ENCODE results near the gene CHTOP. TPM values are rescaled to one million over a fixed set of nuclear protein-coding genes. Genes with fewer than 3 reads are reported as not detected.
"Not testable (repeated sequence)": the region's sequence is repeated elsewhere in the genome, so short reads cannot be mapped to it uniquely, and the experiment has no call there.

Gene CHTOP, protein sequence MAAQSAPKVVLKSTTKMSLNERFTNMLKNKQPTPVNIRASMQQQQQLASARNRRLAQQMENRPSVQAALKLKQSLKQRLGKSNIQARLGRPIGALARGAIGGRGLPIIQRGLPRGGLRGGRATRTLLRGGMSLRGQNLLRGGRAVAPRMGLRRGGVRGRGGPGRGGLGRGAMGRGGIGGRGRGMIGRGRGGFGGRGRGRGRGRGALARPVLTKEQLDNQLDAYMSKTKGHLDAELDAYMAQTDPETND
- 44.0 TPM for total RNA-seq

- peak; percentile 97 for ATAC-seq
Measured at GRCh38 chr1:153633754-153634665, at the start of gene CHTOP. CHTOP (plus strand) TSS chr1:153634066; CDS start chr1:153636589, 2,523 bp downstream.

- no peak for ATAC-seq
Measured at GRCh38 chr1:153585006-153585405, 48.9 kb upstream of the CHTOP start.

DNA sequence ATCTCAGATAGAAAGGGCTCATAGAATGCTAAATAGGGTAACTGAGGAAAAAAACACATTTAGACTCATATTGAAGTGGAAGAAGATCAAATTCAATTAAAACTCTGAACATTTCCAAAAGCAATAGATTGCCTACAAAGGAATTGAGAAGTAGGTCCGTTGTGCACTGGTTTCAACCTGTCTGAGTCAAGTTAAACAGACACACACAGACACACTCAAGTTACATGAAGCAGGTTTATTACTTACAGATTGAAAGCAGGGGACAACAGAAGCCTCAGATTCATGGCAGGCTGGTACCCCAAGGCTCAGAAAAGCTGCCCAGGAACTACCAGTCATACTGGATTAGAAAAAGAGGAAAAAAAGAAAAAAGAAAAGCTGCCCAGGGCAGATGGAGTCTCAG lies 47.5 kb upstream of the CHTOP start:
- ATAC-seq, result no peak

DNA sequence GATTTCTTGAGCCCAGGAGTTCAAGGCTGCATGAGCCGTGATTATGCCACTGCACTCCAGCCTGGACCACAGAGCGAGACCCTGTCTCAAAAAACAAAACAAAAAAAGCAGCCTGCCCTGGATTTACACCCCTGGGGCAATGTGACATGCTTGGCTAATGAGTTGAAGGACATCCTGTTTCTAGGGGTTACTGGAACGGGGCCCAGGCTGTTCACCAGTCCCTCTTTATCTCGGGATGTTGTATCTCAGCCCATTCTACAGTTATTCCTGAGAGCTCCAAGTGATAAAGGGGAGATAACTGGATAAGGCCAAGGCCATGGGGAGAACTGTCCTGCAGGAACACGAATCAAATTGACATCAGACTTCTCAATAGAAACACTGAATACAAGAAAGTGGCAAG lies 46.6 kb upstream of the CHTOP start:
- peak; percentile 20 for ATAC-seq

GRCh38 chr1:153588033-153588432 lies 45.8 kb upstream of the CHTOP start:
- not testable (repeated sequence) for ATAC-seq

GRCh38 chr1:153588482-153588881 lies 45.4 kb upstream of the CHTOP start:
- ATAC-seq, result no peak

DNA sequence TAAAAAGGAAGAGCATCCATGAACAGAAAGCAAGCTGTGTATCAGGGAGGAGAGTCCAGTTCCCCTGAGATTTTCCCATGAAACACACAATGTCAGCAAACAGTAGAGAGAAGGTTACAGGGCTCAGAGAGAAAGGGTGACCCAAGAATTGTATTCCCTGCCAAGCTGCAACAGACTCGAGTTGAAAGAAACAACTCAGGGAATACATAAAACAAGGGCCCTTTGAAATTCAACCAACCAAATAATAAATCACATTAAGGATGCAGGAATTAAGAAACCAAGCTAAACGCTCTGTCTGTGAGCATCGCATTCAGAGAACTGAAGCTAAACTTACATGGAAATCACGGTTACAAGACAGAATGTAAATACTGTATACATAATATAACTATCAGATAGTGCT lies 41.1 kb upstream of the CHTOP start:
- no peak for ATAC-seq

- peak; percentile 59 for ATAC-seq
Measured at GRCh38 chr1:153597206-153597605, 36.7 kb upstream of the CHTOP start.

DNA sequence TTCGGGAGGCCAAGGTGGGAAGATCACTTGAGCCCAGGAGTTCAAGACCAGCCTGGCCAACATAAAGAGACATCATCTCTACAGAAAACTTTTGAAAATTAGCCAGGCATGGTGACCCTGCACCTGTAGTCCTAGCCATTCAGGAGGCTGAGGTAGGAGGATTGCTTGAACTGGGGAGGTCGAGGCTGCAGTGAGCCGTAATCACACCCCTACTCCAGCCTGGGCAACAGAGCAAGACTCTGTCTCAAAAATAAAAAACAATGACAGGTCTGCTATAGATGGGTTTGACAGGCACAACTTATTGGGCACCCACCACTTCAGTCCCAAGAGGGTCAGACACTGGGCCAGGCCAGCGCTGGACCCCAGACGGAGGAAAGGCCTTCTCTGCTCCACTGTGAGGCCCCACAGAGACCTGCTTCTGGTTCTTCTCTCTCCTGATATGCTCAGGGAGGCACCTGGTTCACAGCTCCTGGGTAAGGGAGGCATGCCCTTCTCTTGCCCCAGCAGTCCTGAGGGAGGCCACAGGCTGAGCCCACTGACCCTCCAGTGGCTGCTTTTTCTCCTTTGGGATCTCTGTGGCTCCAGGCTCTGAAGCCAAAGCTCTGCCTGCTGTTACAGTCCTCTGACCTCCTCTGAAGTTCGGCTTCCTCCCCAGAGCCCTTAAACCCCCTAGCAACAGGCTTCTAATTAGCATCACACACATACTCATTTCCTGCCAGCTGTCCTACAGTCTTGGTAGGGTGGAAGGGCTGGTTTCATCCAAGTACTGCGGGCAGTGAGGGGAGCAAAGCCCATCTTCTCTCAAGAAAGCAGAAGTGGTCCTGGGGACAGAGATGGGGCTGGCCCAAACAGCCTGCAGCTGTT lies 35.3 kb upstream of the CHTOP start:
- peak; percentile 51 for ATAC-seq

DNA sequence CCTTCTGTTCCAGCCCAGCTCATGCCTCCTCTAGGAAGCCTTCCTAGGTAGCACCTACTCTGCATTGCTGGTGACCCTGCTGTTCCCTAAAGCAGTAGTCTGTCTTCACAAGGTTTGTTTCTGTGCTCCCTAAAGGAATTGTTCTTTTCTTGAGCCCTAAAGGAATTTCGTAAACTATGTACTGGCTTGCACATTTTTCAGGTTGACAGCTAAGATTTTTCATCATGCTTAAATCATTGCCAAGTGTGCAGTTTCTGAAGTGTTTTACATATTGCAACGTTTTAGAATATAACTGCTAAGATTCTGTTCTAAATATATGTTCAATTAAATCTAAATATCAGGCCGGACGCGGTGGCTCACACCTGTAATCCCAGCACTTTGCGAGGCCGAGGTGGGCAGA lies 34.0 kb upstream of the CHTOP start:
- no peak for ATAC-seq

- ATAC-seq, result no peak
Measured at GRCh38 chr1:153602749-153603148, 31.1 kb upstream of the CHTOP start.

DNA sequence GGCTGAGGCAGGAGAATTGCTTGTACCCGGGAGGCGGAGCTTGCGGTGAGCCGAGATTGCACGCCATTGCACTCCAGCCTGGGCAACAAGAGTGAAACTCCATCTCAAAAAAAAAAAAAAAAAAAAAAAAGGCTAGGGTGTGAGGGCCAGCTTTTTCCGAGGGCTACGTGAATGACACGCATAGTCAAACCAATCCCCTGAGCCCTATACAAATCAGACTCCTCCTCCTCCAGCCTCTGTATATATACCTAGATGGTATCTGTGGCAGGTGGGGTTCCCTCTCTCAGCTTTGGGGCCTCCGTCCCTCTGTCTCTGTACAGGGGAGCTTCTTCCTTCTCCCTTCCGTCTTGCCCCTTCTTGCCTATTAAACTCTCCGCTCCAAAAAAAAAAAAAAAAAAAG lies 27.7 kb upstream of the CHTOP start:
- no peak for ATAC-seq

GRCh38 chr1:153607381-153607780 lies 26.5 kb upstream of the CHTOP start:
- no peak for ATAC-seq

GRCh38 chr1:153608089-153608682 lies 25.7 kb upstream of the CHTOP start:
- peak; percentile 51 for ATAC-seq

DNA sequence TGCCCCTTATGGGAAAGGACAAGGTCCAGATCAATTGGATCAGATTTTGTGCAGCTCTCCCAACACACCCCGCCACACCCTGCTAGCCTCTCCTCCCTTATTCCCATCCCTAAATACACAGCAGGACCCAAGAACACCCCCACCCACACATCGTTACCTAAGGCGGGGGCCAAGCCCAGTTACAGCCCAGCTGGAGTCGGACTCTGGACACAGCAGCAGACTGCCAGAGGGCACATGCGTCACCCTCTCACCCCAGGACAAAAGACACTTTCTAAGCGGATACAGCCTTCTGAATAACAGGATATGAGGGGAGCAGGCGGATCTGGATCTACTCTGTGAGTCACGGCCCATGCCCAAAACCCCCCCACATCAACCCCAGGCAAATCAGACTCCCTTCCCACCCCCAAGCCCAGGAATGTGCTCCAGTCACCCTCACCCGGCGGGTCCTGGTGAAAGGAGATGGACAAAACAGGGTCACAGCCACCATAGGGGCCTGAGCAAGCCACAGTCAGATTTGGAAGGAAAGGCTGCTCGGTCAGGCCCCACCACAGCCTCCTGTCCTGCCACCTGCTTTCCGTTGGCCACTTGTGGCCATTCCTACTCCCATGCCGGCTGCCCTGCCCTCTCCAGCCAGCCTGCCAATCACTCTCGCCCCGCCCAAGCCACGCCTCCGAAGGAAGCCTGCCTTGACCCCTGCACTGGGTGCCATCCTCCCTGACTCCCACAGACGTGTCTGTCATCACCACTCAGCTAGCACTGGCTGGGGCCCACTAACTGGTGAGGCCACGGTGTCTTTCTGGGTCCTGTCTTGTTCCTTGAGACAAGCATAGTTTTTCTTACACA lies 24.9 kb upstream of the CHTOP start:
- ATAC-seq, result peak; percentile 58

- no peak for ATAC-seq
Measured at GRCh38 chr1:153609585-153609907, 24.3 kb upstream of the CHTOP start.

DNA sequence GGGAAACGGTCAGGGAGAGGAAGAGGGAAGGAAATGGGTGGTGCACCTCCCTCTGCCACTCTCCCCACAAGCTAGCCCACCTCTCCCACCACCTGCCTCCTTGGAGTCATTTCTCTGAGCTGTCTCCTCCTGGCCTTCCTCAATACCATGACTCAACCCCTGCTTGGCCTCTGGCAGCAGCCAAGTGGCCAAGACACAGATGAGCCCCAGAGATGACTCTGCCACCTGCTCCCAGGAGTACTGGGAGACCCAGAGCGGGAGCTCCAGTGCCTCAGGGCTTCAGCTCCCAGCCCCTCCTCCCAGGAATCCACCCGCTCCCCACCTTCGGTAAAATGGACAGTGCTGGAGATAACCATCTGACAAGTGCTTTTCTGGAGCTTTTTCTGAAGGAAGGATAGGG lies 23.5 kb upstream of the CHTOP start:
- peak; percentile 4 for ATAC-seq

GRCh38 chr1:153610811-153611301 lies 23.0 kb upstream of the CHTOP start:
- peak; percentile 8 for ATAC-seq

DNA sequence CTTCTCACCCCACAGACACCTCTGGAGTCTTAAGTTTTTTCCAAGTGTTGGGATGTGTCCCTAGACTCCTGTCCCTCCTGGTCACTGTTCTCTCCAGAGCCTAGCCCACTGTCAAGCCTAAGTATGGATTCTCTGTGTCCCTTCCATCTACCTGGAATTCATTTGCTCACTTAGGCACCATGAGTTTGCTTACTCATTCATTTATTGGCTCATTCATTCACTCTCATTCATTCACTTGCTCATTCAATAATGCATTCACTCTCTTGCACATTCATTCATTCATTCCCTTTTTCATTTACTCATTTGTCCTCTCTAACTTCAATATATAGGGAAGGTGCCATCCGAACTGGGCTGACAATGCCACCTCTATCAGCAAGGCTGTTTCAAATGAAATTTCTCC lies 22.5 kb upstream of the CHTOP start:
- ATAC-seq, result no peak

- no peak for ATAC-seq
Measured at GRCh38 chr1:153612111-153612754, 21.6 kb upstream of the CHTOP start.

GRCh38 chr1:153612755-153613331 lies 21.0 kb upstream of the CHTOP start, which contains the start of gene S100A16:
S100A16 (minus strand) TSS chr1:153613137; CDS start chr1:153608151, 4,986 bp downstream.
- ATAC-seq, result peak; percentile 43

Measured in esophagus mucosa (tissue), 1 donor.